Myocyte (in vitro differentiated cells): Measurements from ENCODE around the gene PARP1. TPM values are rescaled to one million over a fixed set of nuclear protein-coding genes. Genes with fewer than 3 reads are reported as not detected.
A peak's percentile ranks its signal among the peaks of the same experiment; 100 is the strongest.

ENCODE experiments used
- DNase-seq: peaks from one replicate; pipeline ENCODE4 v3.0.0-alpha.2; 2012; ENCODE audit warnings: low read depth
- total RNA-seq: library from RNA; depleted of rRNA; stranded (reverse); fragments of >200 nt; gene quantifications from 2 replicates; pipeline ENCODE4 v1.2.3, GENCODE V29; 2014

PARP1 gene
- total RNA-seq, 1 donor from 2014 or later, result 69.2 TPM

- no peak for DNase-seq
These were observed 745 bp downstream of the PARP1 start for GRCh38 chr1:226407199-226407496.

- no peak for DNase-seq
These were observed 1.5 kb downstream of the PARP1 start for GRCh38 chr1:226406401-226406881.

GRCh38 chr1:226405411-226405988 lies 2.4 kb downstream of the PARP1 start:
- no peak for DNase-seq

DNA sequence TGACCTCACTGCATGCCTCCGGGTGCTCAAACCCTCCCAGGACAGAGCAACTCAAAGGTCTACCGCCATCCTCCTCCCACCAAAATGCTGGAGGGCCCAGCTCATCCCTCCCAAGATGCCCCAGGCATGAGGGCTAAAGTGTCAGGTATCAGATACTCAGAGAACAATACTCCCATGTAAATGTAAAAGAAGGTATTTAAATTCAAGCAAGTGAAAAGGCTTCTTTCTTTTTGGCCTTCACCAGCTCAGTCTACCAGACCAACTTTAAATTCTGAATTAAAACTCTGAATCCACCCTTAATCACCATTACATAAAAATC lies 3.0 kb downstream of the PARP1 start:
- DNase-seq, result no peak

GRCh38 chr1:226404063-226404903 lies 3.6 kb downstream of the PARP1 start:
- DNase-seq, result peak; percentile 31

DNA sequence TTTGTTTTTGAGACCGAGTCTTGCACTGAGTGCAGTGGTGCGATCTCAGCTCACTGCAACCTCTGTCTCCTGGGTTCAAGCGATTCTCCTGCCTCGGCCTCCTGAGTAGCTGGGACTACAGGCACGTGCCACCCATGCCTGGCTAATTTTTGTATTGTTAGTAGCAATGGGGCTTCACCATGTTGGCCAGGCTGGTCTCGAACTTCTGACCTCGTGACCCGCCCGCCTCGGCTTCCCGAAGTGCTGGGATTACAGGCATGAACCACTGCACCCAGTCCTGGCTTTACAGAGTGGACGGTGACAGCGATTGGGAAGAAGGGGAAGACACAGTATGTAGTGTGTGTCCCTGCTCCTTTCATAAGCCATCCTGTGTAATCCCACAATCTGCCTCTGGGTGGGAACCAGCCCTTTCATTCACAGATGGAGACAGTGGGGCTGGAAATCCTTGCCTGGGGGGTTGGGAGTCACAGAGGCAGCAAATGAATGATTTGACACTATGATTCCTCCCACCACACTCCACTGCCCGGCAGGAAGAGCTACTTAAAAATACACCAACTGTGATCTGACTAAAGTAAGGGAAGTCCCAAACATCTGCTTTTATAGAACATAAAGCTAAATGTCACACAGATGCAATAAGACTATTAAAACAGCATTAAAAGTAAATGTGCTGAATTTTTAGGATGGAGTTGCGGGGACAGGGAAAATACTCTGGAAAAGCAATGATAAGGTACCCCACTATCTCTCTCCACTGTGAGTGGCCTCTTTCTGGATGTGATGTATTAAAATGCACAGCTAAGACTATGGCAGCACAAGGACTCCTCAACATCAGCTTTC lies 4.5 kb downstream of the PARP1 start:
- DNase-seq, result peak; percentile 38

GRCh38 chr1:226402739-226403165 lies 5.1 kb downstream of the PARP1 start:
- no peak for DNase-seq

DNA sequence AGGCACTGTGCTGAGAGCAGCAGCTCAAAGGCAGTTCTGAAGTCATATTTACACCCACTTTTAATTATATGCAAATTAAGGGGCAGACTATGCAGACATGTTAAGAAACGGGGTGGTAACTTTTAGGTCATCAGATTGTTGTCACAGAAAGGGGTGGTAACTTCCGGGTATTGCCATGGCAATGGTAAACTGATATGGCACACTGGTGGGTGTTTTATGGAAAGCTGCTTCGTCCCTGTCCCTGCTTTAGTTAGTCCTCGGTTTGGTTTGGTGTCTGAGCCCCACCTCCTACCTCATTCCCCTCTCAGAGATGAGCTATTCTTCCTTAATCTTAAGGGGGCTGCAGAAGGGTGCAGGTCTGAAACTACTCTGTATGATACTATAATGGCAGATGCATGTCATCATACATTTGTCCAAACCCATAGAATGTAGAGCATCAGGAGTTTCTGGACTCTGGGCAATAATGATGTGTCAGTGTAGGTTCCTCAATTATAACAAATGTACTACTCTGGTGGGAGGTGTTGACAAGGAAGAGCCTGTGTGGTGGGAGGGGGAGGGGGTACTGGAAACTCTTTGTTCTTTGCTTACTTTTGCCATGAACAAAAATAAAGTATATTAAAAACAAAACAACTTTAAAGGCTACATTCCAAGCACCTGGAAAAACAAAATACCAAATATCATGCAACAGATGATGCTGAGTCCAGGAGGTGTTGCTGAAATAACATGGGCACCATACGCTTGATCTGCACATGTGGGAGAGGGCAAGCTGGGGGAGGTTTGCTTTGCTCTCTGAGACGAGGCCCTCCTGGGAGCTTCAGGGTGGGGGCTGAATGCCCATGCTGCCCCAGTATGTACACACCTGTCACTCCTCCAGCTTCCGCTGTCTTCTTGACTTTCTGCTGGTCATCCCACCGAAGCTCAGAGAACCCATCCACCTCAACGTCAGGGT lies 6.3 kb downstream of the PARP1 start:
- no peak for DNase-seq

GRCh38 chr1:226400519-226401354 lies 7.2 kb downstream of the PARP1 start:
- no peak for DNase-seq

- DNase-seq, result no peak
These were observed 9.8 kb downstream of the PARP1 start for GRCh38 chr1:226397955-226398636.

- peak; percentile 41 for DNase-seq
These were observed 10.6 kb downstream of the PARP1 start for GRCh38 chr1:226397011-226397926.

DNA sequence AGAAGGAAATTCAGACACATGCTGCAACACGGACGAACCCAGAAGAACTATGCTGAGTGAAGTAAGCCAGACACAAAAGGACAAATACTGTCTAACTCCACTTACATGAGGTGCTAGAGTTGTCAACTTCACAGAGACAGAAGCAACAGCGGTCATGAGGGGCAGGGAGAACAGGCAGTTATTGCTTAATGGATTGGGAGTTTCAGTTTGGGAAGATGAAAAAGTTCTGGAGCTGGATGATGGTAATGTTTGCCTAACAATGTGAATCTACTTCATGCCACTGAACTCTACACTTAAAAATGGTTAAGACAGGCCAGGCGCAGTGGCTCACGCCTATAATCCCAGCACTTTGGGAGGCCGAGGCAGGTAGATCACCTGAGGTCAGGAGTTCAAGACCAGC lies 12.1 kb downstream of the PARP1 start:
- DNase-seq, result no peak

GRCh38 chr1:226394462-226394861 lies 13.4 kb downstream of the PARP1 start:
- no peak for DNase-seq

DNA sequence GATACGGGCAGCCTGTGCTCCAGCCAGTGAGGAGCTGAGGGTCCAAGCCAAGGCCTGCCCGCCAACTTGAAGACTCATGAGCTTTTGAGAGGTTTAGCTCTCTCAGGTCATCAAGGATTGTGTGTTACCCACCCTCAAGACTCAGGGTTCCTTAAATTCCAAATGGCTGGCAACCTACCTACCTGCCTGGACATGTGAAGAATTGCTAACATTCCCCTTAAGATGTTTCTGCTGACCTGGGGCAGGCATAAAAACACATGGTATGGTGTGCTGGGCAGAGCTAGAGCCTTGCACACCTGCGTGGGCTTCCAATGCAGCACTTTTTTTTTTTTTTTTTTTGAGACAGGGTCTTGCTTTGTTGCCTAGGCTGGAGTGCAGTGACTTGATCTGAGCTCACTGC lies 17.2 kb downstream of the PARP1 start:
- no peak for DNase-seq

DNA sequence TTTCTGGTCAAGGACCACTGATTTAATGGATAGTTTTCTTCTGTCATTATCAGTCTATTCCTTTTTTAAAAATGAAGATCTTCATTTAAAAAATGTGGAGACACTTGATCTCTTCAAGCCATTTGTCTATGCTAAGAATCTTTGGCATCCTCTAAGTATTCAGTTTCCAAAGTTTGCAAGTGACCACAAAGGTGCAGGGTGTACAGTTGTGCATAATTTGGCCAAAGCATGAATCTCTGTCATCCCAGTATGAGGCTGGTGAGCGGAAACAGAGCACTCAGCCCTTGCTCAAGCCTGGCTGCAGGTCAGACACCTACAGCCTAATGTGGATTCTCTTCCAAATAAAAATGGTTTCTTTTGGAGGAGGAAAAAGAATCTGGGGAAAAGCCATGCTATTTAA lies 19.8 kb downstream of the PARP1 start:
- DNase-seq, result no peak

GRCh38 chr1:226384717-226385116 lies 23.2 kb downstream of the PARP1 start:
- no peak for DNase-seq

DNA sequence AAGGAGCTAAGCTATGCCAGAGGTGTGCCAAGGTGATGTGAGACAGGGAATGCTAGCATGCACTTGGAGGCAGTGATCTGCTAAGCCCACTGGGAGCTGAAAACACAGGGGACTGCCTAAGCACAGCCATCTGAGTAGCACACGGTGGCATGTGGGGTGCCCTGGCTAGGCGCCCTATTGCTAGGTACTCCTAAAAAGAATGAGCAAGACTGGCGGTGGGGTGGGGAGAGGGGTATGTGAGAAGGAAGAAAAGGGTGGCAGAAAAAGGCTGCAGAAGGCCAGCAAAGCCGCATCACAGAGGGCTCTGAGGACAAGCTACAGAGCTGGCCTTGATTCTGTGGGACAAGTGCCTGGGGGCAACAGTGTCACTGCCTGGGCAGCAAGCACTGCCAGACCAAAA lies 23.9 kb downstream of the PARP1 start:
- DNase-seq, result no peak

DNA sequence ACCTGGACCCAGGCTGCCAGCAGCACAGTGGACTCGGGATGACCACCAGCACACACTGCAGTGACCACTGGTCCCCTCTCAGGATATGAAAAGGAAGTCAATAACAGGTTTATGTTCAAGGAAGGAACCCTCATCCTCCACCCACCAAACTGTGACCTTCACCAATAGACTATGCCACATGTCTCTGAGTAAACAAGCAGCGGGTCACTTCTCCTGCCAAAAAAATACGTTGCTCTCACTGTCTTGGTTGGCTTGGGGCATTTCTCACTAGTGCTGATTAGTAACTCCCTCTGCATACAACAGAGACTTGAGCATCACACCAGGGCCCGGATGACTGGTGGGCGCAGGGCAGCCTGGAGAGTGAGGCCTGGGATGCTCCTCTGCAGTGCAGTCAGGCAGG lies 25.9 kb downstream of the PARP1 start:
- no peak for DNase-seq
